Measurements from ENCODE around the gene BRINP3. TPM values are rescaled to one million over a fixed set of nuclear protein-coding genes. Genes with fewer than 3 reads are reported as not detected.

Gene BRINP3
- total RNA-seq, 1 donor from 2014 or later, result 0.25 TPM

- DNase-seq (ENCODE audit: low spot score in 2 of 2, unreplicated experiment in 2 of 2), result no peak
- no peak overlapping the region for H3K27ac Mint-ChIP-seq
- no peak for TF ChIP-seq CTCF (IDR thresholded peaks at IDR 0.05; ENCODE audit: unreplicated experiment)
- no peaks in the 10 kb centered on the region for H3K36me3 Mint-ChIP-seq
- H3K9me3 Mint-ChIP-seq, result no peaks in the 10 kb centered on the region
- H3K4me1 Mint-ChIP-seq, result no peaks in the 10 kb centered on the region
- no peak overlapping the region for H3K4me3 Mint-ChIP-seq
- peaks cover 1% of the 10 kb centered on the region for H3K27me3 Mint-ChIP-seq (ENCODE audit: low read depth)
These were observed 154.1 kb downstream of the BRINP3 start for GRCh38 chr1:190323530-190323929.

- H3K36me3 Mint-ChIP-seq, result no peaks in the 10 kb centered on the region
- no peak overlapping the region for H3K27ac Mint-ChIP-seq
- H3K9me3 Mint-ChIP-seq, result no peaks in the 10 kb centered on the region
- no peaks in the 10 kb centered on the region for H3K4me1 Mint-ChIP-seq
- DNase-seq (ENCODE audit: low spot score in 2 of 2, unreplicated experiment in 2 of 2), result no peak
- H3K4me3 Mint-ChIP-seq, result no peak overlapping the region
- peaks cover 4% of the 10 kb centered on the region for H3K27me3 Mint-ChIP-seq (ENCODE audit: low read depth)
- TF ChIP-seq CTCF (IDR thresholded peaks at IDR 0.05; ENCODE audit: unreplicated experiment), result no peak
These were observed 155.4 kb downstream of the BRINP3 start for GRCh38 chr1:190322274-190322673.

GRCh38 chr1:190320952-190321351, 156.7 kb downstream of the BRINP3 start:
- no peaks in the 10 kb centered on the region for H3K4me1 Mint-ChIP-seq
- DNase-seq (ENCODE audit: low spot score in 2 of 2, unreplicated experiment in 2 of 2), result no peak
- no peaks in the 10 kb centered on the region for H3K36me3 Mint-ChIP-seq
- H3K27ac Mint-ChIP-seq, result no peak overlapping the region
- H3K27me3 Mint-ChIP-seq (ENCODE audit: low read depth), result peaks cover 4% of the 10 kb centered on the region
- TF ChIP-seq CTCF (IDR thresholded peaks at IDR 0.05; ENCODE audit: unreplicated experiment), result no peak
- H3K4me3 Mint-ChIP-seq, result no peak overlapping the region
- no peaks in the 10 kb centered on the region for H3K9me3 Mint-ChIP-seq

- H3K4me3 Mint-ChIP-seq, result no peak overlapping the region
- DNase-seq (ENCODE audit: low spot score in 2 of 2, unreplicated experiment in 2 of 2), result no peak
- no peaks in the 10 kb centered on the region for H3K36me3 Mint-ChIP-seq
- no peaks in the 10 kb centered on the region for H3K27me3 Mint-ChIP-seq (ENCODE audit: low read depth)
- peaks cover under 1% of the 10 kb centered on the region for H3K9me3 Mint-ChIP-seq
- no peak for TF ChIP-seq CTCF (IDR thresholded peaks at IDR 0.05; ENCODE audit: unreplicated experiment)
- H3K27ac Mint-ChIP-seq, result no peak overlapping the region
- peaks cover 14% of the 10 kb centered on the region for H3K4me1 Mint-ChIP-seq
These were observed 164.9 kb downstream of the BRINP3 start for GRCh38 chr1:190312763-190313162.

- peaks cover 2% of the 10 kb centered on the region for H3K27me3 Mint-ChIP-seq (ENCODE audit: low read depth)
- peaks cover 14% of the 10 kb centered on the region for H3K9me3 Mint-ChIP-seq
- no peak overlapping the region for H3K4me3 Mint-ChIP-seq
These were observed 174.2 kb downstream of the BRINP3 start for GRCh38 chr1:190303501-190303900.

More at GRCh38 chr1:190303501-190303900, 174.2 kb downstream of the BRINP3 start:
- H3K27ac Mint-ChIP-seq, result no peak overlapping the region
- H3K36me3 Mint-ChIP-seq, result peaks cover 2% of the 10 kb centered on the region
- DNase-seq (ENCODE audit: low spot score in 2 of 2, unreplicated experiment in 2 of 2), result no peak
- no peak for TF ChIP-seq CTCF (IDR thresholded peaks at IDR 0.05; ENCODE audit: unreplicated experiment)
- peaks cover 8% of the 10 kb centered on the region for H3K4me1 Mint-ChIP-seq

Measured in mesothelial cell of epicardium (in vitro differentiated cells).